Effector CD8-positive, alpha-beta T cell (primary cell): ENCODE data around the gene PACSIN2.

Experiments used
- DNase-seq: peaks from one replicate; lab custom pipeline; 2025; lab: John Stamatoyannopoulos, UW

The PACSIN2 gene

GRCh38 chr22:42883970-42884369 lies 131.0 kb downstream of the PACSIN2 start:
- DNase-seq, result no peak

DNA sequence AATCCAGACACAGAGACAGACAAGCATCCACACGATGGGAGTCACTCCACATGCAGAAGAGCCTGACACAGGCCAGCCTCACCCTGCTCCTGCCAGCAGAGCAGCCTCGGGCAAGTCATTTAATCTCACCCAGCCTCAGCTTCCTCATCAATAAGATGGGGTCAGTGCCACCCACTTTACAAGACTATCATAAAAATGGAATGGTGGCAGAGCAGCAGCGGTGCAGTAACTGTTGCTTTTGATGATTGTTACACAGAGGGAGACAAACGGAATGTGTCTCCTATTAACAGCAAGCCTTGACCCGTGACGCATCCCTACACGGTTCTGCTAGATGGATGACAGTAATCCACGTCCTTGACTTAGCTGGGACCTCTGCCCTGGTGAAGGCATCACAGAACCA lies 131.8 kb downstream of the PACSIN2 start:
- DNase-seq, result no peak

DNA sequence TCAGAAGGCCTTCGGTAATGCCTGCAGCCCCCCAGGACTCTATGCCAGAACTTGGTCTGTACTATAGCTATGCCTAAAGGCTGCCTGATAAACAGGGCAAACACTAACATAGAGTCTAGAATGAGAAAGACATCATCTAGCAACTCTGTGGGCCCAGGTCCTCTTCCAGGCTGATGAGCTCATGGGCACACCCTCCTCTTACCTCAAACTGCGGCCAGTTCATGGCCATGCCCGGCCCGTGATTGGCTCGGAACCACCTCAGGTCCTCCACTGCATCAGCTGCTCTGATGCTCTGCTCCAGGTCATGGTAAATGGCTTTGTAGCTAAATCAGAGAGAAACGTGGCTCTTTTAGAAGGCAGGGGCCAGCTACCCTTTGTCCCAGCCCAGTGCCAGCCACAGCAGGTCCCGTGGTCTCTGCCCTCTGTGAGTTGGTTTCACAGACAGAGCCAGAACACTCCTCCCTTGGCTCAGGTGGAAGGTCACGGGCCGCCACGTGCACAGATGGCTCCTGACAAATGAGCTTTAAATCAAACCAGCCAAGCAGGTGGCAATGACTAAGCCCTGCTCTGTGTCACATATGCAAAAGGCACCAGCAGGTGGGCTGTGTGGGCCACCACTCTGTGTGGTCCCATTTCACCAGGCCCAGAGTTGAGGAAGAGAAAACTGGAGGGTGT lies 132.8 kb downstream of the PACSIN2 start:
- no peak for DNase-seq

DNA sequence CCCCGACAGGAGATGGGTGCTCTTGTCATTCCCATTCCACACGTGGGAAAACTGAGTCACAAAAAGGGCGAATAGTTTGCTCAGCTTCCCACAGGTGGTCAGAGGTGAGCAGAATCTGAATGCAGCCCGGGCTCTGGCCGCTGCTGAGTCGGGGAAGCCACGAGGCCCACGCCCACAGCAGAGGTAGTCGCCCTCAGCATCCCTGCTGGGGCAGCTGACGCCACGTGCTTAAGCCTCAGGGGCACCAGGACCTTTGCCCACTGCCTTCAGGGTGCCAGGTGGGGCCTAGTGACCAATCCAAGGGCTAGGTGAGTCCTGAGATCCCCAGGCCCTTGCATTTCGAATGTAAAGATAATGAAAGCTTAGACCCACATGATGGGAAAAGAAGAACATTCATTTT lies 133.7 kb downstream of the PACSIN2 start:
- no peak for DNase-seq

- no peak for DNase-seq
These were observed 134.1 kb downstream of the PACSIN2 start for GRCh38 chr22:42880815-42881214.

DNA sequence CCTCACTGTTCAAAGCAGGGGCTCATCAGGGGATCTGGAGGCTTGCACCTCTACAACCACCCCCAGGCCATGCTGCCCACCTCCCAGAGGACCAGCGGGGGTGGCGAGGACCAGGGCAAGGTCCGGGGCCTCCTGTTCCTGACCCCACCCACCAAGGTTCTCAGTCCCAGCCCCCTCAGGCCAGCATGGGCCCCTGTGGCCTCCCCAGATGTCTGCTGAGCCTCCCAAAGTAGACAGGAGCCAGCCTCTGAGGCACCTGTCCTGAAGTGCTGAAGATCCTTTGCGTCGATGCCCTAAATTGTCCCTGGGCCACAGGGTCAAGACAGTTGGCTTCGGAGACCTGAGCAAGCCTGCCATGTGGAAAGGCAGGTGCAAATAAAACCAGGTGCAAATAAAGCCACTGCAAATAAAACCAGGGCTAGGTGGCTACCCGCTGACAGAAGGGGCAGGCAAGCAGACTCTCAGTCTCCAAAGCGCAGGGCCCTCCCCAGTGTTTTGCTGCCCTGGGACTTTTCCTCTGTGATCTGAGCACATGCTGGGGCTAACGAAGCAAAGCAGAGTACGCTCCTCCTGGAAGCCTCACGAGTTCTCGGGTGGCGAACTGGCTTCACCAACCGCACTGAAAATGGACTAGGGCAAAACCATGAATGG lies 135.5 kb downstream of the PACSIN2 start:
- no peak for DNase-seq

DNA sequence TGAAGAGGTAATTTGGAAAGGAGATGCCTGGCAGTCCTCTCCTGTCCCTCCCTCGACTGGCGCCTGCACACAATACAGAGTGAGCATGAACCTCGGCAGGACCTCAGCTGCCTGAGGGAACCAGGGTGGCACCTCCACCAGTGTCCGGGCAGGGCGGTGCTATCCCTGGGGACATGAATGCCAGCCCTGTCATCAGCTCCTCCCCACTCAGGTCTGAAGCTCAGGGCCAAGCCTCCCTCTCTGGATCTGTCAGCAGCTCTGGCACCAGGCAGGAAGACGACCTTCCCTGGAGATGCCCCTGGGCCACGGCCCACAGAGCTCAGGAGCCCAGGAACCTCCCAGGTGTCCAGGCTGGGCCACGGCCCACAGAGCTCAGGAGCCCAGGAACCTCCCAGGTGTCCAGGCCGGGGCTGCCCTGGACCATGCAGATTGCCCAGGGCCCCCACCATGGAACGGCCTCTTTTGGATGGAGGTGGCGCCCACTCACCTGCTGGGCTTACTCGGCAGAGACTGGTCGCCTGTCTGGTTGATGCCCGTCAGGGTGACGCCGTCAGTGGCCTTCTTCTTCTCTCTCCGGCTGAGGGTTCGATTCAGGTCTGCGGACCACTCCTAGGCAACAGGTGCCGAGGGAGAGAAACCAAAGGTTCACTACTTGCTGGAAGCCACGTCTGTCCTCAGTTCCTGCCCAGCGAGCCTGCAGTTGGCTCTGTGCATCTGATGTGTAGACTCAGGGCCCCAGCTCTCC lies 136.2 kb downstream of the PACSIN2 start:
- no peak for DNase-seq

GRCh38 chr22:42877597-42878340 lies 137.2 kb downstream of the PACSIN2 start:
- DNase-seq, result no peak

DNA sequence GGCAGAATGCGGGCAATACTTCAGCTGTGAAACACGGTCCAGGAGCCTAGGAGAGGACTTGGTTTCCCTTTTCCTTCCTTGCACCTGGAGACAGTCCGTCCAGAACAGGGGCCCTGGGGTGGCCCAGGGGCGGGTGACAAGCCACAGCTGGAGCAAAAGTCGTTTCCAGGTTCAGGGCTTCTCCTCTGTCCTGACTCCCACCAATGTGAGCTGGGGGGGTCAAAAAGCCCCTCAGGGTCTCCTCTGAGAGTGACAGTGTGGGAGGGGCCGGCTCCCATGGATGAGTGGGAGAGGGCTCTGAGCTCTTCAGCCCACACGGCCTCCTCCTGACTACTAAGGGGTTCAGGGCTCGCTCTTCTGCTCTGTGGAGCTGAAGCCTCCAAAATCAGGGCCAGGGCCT lies 137.8 kb downstream of the PACSIN2 start:
- no peak for DNase-seq

DNA sequence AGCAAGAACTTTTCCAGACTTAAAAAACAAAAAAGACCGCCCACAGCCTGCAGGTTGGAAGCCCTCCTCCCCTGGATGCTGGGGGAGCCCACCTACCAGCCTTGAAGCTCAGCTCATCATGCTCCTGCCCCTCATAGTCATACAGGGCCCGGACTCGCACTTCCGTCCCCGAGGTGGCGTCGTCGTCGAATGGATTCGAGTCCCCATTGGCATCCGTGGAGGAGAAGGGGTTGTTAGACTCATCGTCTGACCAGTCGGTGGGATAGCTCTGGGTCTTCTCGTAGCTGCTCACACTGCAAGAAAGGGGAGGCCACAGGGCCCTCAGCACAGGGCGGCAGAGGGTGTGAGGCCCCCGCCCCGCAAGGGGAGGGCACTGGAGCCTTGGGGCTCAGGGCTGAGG lies 138.9 kb downstream of the PACSIN2 start:
- no peak for DNase-seq

DNA sequence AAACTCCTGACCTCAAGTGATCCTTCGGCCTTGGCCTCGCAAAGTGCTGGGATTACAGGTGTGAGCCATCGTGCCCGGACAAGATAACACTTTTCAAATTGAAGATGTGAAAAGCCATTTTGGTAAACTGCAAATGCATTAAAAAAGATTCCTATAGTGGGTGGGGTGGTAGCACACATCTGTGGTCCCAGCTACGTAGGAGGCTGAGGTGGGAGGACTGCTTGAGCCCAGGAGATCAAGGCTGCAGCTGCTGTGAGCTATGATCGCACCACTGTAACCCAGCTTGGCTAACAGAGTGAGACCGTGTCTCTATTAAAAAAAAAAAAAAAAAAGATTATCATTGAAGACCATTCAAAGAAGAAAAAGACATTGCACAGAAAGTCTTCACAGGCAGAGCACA lies 140.9 kb downstream of the PACSIN2 start:
- DNase-seq, result no peak

DNA sequence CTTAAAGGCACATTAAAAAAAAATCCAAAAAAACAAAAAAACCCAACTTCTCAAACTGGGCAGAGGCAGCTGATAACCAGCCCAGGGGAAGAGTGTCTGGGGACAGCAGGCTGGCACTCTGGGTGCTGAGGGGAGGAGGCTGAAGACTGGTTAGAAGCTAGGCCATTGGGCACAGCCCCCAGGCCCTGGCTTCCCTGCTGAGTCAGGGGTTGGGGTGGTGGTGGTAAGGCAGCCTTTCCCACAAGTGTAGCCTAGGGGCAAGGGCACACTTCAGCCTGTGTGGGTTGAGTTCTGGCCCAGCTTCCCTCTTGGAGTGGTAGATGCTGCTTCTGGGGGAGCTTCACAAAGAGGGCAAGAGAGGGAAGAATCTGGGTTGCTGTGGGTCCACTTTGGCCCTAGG lies 141.6 kb downstream of the PACSIN2 start:
- no peak for DNase-seq

DNA sequence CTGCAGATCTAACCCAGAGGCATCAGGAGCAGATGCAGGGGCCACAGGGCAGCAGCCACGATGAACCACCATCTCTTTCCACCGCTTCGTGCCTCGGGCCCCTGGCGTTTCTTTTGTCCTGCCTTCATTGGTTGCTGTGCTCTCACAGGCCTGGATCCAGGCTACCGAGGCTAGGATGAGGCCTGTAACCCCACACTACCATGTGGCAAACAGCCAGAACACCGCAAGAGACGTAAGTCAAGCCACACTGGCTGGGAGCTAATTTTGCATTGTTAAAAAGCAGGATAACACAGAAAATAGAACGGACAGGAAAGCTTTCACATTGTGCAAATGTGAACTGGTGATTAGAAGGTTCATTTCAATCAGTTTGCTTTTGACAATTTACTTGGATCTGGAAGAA lies 142.1 kb downstream of the PACSIN2 start:
- no peak for DNase-seq

GRCh38 chr22:42871146-42872050 lies 143.6 kb downstream of the PACSIN2 start:
- no peak for DNase-seq

- DNase-seq, result no peak
These were observed 145.0 kb downstream of the PACSIN2 start for GRCh38 chr22:42869888-42870480.

- DNase-seq, result no peak
These were observed 145.5 kb downstream of the PACSIN2 start for GRCh38 chr22:42869463-42869862.

- DNase-seq, result no peak
These were observed 146.1 kb downstream of the PACSIN2 start for GRCh38 chr22:42868751-42869251.

DNA sequence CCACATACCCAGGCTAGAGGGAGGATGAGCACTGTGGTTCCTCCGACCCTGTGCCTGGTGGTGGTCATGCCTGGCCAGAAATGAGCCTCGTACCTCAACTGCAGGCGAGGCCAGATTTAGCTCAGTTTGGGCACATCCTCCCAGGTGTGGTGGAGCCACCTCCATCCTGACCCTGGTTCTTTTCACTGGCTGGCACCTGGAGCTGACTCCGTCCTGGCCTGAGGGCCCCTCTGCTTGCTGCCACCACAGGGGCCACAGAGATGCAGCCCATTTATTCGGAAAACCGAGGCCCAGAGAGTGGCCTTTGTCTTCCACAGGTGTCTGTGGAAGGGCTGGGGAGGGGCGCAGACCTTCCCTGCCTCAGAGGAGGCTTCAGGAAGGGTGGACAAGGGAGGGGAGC lies 148.8 kb downstream of the PACSIN2 start:
- DNase-seq, result no peak

DNA sequence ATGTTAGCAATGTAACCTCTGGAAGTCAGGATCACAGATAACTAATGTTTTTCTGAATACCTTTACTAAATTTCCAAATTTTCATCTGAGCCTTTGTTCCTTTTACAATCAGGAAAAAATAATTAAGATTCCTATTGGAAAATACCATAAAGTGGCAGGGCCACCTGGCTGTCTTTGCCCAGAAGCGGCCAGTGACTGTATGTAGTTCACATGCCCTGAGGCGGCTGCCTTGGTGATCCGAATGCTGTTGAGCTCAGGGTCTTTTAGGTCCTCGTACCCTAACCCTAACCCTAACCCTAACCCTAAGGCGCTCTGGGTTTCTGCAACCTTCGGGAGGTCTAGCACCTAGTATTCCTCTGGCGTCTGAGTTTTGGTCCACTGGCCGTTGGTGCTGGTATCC lies 149.4 kb downstream of the PACSIN2 start:
- DNase-seq, result no peak

- no peak for DNase-seq
These were observed 151.5 kb downstream of the PACSIN2 start for GRCh38 chr22:42863349-42863961.
